ENCODE measurements around the gene FER. TPM values are rescaled to one million over a fixed set of nuclear protein-coding genes. Genes with fewer than 3 reads are reported as not detected.

The FER gene
- total and polyA plus RNA-seq, 2 of the 13 experiments (the other 11 are each of a cell fraction or from before 2014, with no cell fraction given): 7.9 to 29.0 TPM

GRCh38 chr5:108727651-108728565, 19.8 kb upstream of the FER start (continued):
- TF ChIP-seq ZKSCAN5 (CRISPR knock-in tag; IDR thresholded peaks at IDR 0.05): no peak
- 0 out of 2 replicates have a peak, but pooled peaks have one; percentile 53 for TF ChIP-seq ELF1 (CRISPR knock-in tag; IDR thresholded peaks at IDR 0.05)
- TF ChIP-seq ZNF546 (CRISPR knock-in tag; conservative IDR thresholded peaks at IDR 0.05): peak; percentile 76
- peak; percentile 64 for TF ChIP-seq TEAD3 (CRISPR knock-in tag; optimal IDR thresholded peaks at IDR 0.05; ENCODE audit: borderline replicate concordance)
- TF ChIP-seq TIGD3 (CRISPR knock-in tag; IDR thresholded peaks at IDR 0.05; ENCODE audit: borderline replicate concordance): no peak; the same call in 1 of the 2 replicates
- no peak for TF ChIP-seq HOXA5 (CRISPR knock-in tag; IDR thresholded peaks at IDR 0.05)
- no peak for TF ChIP-seq ZNF256 (CRISPR knock-in tag; conservative IDR thresholded peaks at IDR 0.05)
- no peak for TF ChIP-seq ZBTB3 (CRISPR knock-in tag; IDR thresholded peaks at IDR 0.05; ENCODE audit: borderline replicate concordance, low read depth)
- peak; percentile 77 for TF ChIP-seq RXRA (CRISPR knock-in tag; IDR thresholded peaks at IDR 0.05)
- no peak for TF ChIP-seq ZFP36L2 (CRISPR knock-in tag; IDR thresholded peaks at IDR 0.05)
- TF ChIP-seq ZBTB49 (CRISPR knock-in tag; IDR thresholded peaks at IDR 0.05; ENCODE audit: borderline replicate concordance): no peak
- TF ChIP-seq ZNF772 (CRISPR knock-in tag; IDR thresholded peaks at IDR 0.05): peak; percentile 56; the same call in 1 of the 2 replicates
- TF ChIP-seq ZNF205 (CRISPR knock-in tag; IDR thresholded peaks at IDR 0.05): peak; percentile 65; the same call in 1 of the 2 replicates
- 0 out of 2 replicates have a peak, but pooled peaks have one; percentile 45 for TF ChIP-seq ZNF589 (CRISPR knock-in tag; conservative IDR thresholded peaks at IDR 0.05)
- peak; percentile 44; the same call in 1 of the 2 replicates for TF ChIP-seq PAX8 (CRISPR knock-in tag; IDR thresholded peaks at IDR 0.05; ENCODE audit: borderline replicate concordance)
- TF ChIP-seq MBNL3 (CRISPR knock-in tag; conservative IDR thresholded peaks at IDR 0.05): no peak
- TF ChIP-seq PATZ1 (CRISPR knock-in tag; IDR thresholded peaks at IDR 0.05): peak; percentile 48; the same call in 1 of the 2 replicates
- TF ChIP-seq ATF7-NPFF (CRISPR knock-in tag; IDR thresholded peaks at IDR 0.05; ENCODE audit: low read depth): peak; percentile 91
- peak; percentile 52 for TF ChIP-seq HNRNPK (IDR thresholded peaks at IDR 0.05; ENCODE audit: low read depth, low read length, poor library complexity, severe bottlenecking)
- peak; percentile 48; the same call in 1 of the 2 replicates for TF ChIP-seq ZNF281 (CRISPR knock-in tag; IDR thresholded peaks at IDR 0.05; ENCODE audit: borderline replicate concordance)

Measured in HepG2 (cell line).